T follicular helper cell (primary cell): ENCODE measurements around the gene BIRC6.
A peak's percentile ranks its signal among the peaks of the same experiment; 100 is the strongest.
"Not testable (repeated sequence)": the region's sequence is repeated elsewhere in the genome, so short reads cannot be mapped to it uniquely, and the experiment has no call there.

Experiments
- DNase-seq: peaks from one replicate; pipeline ENCODE4 v3.0.0-alpha.2; 2020; ENCODE audit warnings: low read depth

BIRC6 gene

DNA sequence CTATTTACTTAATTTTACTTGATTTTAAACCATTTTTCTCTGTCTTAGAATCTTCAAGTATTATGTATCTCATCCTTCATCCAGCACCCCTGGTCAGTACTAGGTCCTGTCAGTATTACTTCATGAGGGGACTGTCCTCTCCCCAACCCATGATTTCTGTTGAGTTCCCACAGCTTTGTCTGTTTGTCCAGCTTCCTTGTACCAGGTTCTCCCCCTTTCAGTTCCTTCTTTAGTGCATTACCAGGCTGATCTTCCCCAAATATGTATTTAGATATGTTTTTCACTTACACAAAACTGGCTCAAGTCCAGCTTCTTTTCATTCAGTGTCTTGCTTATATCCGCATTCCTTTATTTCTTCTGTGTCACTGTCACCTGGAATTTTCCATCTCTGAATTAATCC lies 257.3 kb downstream of the BIRC6 start:
- no peak for DNase-seq

DNA sequence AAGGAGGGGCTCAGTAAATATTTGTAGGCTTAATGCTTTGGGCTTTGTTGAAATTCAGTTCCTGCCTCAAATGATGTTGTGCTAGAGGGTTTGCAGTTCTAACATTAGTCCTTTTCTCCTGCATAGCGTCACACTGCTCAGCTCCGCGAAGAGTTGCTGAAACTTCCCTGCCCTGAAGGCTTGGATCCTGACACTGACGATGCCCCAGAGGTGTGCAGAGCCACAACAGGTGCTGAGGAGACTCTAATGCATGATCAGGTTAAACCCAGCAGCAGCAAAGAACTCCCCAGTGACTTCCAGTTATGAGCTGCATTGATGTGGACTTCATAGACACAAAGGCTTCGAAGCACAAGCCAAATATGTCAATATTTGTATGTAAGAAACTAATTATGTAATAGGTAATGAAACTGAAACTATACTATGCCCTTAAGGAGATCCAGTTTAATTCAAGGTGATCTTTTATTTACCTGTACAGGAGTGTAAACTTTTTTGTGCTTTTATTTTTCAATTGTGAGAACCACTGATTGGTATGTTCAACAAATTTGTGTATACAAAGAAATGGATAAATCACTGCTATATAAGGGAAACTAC lies 260.9 kb downstream of the BIRC6 start:
- no peak for DNase-seq

DNA sequence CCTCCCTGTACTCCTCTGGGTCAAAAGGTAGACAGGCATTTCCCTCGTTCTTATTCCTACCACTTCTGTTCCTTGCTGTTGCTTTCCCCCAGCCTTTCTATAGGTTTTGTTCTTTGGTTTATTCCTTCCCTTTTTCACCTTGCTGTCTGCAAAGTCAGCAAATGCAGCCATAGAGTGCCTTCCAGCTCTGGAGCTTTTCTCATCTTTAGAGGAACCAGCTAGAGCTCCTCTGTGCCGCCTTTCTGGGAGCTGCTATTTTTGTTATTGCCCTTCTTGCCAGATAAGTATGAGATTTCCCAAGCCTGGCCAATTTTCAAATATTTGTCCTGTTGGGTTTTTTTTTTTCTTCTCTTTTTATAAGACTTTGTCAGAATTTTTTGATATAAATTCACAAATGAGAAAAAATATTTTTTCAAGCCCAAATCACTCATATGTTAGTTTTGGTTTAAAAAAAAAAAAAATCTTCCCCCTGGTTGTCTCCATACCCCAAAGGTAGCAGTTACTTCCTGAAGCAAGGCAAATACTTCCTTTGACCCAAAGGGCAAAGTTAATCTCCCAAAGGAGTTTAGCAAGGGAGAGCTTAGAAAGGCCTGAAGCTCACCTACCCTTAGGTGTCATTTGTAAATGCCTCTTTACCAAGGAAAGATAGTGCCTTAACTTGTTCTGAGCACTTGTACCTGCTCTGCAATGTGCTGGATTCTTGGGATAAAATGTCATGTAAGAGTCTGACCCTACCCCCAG lies 265.9 kb downstream of the BIRC6 start:
- no peak for DNase-seq

DNA sequence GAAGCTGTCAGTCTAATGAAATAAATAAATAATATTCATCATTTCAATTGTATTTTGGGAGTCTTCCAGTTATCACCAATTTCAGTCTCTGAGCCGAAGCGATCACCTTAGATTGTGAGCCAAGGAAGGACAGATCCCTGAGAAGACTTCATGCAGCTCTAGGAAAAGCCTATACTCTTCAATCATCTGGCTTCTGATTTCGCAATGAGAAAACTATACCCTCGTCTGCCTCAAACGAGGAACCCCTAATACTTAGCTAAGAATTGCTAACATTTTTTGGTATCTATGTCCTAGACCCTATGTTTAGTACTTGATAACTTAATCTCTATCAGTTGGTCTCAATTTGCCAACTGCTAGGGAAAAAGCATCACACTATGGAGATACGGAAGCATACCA lies 266.5 kb downstream of the BIRC6 start:
- DNase-seq, result no peak

DNA sequence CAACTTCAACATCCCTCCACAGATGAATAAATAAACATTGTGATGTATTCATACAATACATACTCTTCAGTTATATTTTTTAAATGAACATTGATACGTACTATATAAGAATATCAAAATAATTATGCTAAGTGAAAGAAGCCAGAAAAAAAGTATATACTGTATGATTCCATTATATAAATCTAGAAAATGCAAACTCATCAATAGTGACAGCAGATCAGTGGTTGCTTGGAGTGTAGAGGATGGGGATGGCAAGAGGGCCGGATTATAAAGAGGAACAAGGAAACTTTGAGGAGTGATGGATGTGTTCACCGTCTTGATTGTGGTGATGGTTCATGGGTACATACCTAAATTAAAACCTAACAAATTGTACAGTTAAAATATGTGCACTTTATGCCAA lies 268.0 kb downstream of the BIRC6 start:
- DNase-seq, result no peak

DNA sequence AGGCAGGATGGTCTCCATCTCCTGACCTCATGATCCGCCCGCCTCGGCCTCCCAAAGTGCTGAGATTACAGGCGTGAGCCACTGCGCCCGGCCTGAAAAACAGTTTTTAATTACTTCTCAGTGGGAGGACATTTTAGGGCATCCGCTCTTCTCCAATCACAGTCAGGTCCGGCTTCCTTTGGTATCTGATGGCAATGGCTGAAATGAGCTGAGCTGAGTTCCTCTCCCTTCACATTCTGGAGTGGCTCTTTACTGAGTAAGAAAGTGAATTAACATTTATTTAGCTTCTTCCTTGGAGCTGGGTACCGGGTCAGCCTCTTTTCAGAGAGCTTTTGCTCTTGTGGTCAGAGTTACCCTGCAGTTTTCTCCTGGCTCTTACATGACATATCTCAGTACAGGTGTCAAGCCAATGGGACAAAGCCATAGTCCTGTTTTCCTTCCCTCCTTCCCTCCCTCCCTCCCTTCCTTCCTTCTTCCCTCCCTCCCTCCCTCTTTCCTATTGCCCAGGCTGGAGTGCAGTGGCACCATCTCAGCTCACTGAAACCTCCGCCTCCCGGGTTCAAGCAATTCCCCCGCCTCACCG lies 269.9 kb downstream of the BIRC6 start:
- DNase-seq, result no peak

DNA sequence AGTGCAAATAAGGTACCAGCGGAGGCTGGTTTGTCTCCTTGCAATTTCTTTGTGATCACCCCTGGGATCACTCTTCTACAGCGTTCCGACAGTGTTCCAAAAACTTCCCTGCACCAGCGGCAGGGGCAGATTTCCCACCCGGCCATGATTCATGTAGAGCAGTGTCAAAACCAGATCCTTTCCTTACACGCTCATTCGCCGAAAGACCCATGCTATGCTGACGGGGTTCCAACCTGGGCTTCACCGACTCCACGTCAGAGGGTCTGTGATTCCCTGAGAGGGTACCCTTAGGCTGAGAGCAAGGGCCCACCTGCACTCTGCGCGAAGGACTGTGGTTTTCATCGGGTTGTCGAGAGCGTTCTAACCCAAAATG lies 270.6 kb downstream of the BIRC6 start:
- DNase-seq, result peak; percentile 4

DNA sequence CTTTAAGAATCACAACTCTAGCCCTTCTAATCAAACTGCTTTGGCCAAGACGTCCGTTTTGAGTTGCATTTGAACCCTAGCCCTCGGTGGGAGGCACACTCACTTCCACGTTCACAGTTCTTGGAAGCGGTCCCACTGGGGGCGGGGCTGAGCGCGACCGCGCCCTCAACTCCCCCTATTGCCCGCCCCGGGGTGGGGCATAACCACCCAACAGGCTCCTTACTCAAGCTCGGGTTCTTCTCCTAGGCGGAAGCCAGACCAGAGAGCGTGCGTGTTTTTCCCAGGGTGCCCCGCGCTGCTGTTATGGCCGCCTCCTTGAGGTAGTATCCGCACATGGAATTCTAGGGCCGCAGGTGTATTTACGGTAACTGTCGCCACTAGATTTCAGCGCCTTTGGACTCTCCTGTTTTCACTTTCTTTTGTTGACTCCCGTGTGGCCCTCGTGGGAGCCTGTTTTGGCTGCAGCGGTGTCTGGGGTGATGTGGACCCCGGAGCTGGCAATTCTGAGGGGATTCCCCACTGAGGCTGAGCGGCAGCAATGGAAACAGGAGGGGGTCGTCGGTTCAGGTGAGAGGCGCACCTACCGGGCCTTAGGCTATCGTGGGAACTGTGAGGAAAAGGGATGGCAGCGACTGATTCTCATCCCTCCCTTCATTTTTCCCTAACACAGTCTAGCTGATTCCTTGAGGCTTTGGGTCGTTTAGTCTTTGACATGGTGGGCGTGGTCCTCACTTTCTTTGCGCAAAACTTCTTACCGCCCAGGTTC lies 271.2 kb downstream of the BIRC6 start, which contains the start of gene TTC27:
Gene TTC27 (plus strand): TSS at position 237 of the 766 bp plus-strand sequence. CDS start 243 bp downstream, at position 480.
- peak; percentile 91 for DNase-seq

DNA sequence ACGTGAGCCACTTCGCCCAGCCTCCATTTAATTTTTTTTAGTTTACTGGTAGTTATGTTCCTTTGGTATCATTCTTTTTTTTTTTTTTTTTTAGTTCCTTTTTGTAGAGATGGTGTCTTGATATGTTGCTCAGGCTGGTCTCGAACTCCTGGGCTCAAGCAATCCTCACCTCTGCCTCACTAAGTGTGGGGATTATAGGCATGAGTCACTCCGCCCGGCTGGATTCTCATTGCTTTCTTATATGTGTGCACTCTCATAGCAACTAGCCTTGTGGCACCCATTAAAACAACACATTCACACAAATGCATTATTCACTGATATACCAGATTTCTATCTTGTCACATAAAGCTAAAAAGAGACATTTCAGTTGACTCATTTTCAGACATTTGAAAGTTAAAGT lies 275.3 kb downstream of the BIRC6 start:
- DNase-seq, result no peak

DNA sequence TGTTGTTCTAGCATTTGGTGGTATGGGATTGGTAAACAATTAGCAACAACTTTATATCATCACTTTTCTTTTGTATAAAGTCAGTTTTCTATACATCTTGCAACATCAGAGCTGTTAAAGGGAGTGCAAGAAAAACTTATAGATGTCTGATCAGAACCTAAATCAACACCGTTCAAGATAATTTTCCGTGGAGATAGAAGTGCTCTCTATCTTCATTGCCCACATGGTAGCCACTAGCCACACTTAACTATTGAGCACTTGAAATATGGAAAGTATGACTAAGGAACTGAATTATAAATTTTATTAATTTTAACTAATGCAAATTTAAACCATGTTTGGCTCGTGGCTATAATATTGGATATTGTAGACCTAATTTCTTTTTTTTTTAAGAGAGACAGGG lies 276.2 kb downstream of the BIRC6 start:
- DNase-seq, result no peak

DNA sequence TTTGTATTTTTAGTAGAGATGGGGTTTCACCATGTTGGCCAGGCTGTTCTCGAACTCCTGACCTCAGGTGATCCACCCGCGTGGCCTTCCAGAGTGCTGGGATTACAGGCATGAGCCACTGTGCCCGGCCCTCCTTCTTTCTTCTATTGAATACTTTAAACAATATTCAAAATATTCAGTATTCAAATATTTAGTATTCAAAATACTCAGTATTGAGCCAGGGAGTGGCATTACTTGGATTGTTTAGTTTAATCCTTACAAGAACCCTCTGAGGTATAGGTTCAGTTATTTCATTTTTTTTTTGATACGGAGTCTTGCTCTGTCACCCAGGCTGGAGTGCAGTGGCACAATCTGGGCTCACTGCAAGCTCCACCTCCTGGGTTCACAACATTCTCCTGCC lies 281.7 kb downstream of the BIRC6 start:
- DNase-seq, result not testable (repeated sequence)

DNA sequence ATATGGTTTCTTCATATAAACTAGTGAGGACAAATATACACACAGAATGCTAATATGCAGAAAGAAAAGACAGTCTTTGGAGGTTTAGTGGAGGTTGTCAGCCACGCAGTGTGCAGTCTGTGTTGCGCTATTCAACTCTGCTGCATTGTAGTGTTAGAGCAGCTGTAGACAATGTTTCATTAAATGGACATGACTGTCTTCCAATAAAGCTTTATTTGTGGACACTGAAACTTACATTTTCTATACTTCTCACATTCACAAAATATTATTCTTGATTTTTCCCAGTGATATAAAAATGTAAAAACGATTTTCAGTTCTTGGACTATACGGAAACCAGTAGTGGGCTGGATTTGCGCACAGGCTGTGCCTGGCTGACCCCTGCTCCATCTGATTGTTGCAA lies 284.4 kb downstream of the BIRC6 start:
- DNase-seq, result no peak

DNA sequence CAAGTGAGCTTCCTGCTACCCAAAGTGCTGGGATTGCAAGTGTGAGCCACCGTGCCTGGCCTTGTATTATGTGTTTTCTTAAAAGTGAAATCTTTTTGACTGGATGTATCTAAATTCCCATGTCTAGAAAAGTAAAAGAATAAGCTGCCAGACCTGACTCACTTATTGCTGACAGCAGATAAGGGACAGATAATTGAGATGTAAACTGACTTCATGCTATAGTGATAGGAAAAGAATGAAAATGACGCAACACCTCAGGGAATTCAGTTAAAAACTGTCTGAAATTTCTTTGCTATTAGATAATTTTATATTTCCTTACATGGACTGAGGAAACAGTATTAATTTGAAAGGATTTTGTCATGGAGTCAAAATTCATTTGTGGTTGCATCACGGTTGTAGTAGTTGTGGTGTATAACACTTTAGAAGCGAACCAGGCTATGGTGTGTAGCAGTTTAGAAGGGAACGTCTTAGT lies 290.4 kb downstream of the BIRC6 start:
- no peak for DNase-seq

DNA sequence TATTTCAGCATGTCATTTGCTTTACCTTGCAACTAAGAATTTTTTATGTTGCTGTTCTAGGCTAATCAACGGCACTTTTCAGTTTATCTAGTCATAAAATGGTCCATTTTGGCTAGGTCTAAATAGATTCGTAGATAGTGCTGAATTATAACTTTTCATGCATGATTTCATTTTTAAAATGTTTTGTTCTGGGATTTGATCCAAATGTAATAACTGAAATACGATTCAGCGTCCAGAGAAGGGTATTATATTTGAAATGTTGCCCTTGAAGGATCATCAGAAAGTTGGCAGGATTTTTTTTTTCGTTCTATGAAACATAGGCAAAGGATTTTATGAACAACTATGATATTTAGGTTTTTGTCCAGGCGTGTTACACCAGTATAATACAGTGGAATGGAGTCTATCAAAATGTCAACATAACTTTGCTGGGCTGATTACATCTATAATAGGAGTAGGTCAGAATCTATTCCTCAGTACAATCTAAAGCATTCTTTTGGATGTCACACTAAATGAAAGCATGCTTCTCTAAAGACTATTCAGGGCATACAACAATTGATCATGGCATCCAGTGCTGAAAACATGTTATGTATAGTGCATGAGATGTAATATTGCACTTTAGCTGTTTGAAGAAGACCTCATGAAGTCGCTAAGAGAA lies 295.9 kb downstream of the BIRC6 start:
- no peak for DNase-seq

DNA sequence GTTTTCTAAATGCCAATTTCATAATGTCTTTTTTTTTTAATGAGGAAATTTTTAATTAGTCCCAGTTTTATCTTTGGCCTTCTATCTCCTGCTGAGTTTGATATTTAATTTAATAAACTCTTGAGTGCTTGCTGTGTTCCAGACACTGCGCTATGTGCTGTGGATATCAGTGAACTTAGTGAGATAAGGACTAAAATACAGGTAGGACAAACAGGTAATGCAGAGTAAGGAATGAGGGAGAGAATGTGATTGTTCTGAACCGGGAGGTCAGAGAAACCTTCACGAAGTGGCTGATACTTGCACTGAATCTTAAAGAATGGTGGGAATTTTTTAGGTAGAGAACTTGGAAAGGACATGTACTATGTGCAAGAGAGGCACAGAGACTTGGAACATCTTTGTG lies 299.2 kb downstream of the BIRC6 start:
- DNase-seq, result no peak

DNA sequence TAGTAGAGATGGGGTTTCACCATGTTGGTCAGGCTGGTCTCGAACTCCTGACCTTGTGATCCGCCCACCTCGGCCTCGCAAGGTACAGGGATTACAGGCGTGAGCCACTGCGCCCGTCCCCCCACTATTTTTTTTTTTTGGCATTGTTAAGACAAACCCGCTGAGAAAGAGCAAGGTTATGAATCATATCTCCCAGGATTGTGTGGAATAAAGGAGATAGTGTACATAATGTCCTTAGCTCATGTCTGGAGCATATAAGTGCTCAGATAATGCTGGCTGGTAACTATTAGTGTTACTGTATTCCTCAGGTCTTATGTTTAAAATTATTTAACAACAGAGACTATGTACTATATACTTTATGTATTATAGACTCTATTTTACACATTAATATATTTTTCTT lies 307.0 kb downstream of the BIRC6 start:
- DNase-seq, result no peak

DNA sequence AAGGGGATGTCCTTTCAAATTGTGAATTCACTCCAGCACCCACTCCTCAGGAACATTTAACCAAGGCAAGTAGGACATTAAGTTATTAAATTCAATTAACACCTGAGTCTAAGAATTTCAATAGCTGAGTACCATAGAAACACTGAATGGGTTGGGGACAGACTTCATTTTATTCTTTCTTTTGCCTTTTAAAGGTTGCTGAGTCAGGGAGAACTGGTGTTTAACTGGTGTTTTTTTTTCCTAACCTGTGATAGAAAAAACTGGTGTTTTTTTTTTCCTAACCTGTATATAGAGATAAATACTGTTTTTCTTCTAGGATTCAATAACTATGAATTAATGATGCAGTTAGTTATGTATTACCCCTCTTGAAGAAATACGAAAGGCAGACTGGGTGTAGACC lies 309.9 kb downstream of the BIRC6 start:
- no peak for DNase-seq

DNA sequence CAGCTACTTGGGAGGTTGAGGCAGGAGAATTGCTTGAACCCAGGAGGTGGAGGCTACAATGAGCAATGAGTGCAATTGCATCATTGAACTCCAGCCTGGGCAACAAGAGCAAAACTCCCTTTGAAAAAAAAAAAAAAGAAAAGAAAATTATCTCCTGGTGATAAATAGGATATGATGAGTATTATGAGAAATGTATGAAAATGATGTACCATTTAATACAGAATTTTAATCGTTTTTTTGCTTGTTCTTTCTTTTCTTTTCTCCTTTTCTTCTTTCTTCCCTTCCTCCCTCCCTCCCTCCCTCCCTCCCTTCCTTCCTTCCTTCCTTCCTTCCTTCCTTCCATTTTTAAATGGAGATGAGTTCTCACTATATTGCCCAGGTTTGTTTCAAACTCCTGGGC lies 311.4 kb downstream of the BIRC6 start:
- no peak for DNase-seq
